LNCaP clone FGC (cell line): ENCODE data around the gene CCHCR1.

Experiments
- DNase-seq: peaks from one replicate; pipeline ENCODE4 v3.0.0-alpha.2; 2011; ENCODE audit warnings: low read depth
- H3K4me3 ChIP-seq: 2 replicates; pipeline ENCODE4 v1.5.1; 2011; ENCODE audit warnings: mild to moderate bottlenecking, low read depth, low read length, control low read depth
- CTCF ChIP-seq: IDR thresholded peaks from 2 replicates; pipeline ENCODE4 v1.5.1; 2012; ENCODE audit warnings: mild to moderate bottlenecking; ENCODE audit not compliant: control insufficient read depth, insufficient read depth; ENCODE audit errors: extremely low read depth

The CCHCR1 gene

GRCh38 chr6:31163922-31164321 is 6.3 kb upstream of the CCHCR1 start:
- no peak for DNase-seq
- H3K4me3 ChIP-seq = no peak overlapping the region
- no peak for TF ChIP-seq CTCF

DNA sequence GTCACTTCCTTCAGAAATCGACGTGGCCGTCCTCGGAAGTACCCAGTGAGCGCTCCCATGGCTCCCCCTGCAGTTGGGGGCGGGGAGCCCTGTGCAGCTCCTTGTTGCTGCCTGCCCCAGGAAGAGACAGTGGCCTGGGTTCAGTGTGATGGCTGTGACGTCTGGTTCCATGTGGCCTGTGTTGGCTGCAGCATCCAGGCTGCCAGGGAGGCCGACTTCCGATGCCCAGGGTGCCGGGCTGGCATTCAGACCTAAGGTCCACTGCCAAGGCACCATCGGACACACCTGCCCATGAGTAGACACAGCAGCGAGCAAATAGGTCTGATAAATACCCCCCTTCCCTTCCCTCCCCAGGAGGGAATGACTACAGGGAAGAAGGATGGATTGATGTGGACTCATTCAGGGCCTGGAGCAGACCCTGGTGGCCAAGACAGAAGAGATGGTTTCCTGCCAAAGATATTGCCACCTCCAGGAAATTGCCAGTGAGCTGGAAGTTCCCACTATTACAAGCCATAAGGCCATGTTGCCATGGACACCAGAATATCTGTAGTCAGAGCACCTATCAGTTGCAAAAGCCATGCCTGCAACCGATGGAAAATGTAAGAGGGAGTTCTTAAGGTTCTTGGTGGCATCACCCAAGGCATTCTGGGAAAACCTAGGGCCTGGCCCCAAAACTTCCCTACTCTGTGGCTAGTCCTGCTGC is 5.0 kb upstream of the CCHCR1 start:
- no peak for DNase-seq
- no peak for TF ChIP-seq CTCF
- no peak overlapping the region for H3K4me3 ChIP-seq

GRCh38 chr6:31161216-31162126 is 3.9 kb upstream of the CCHCR1 start:
- no peak overlapping the region for H3K4me3 ChIP-seq
- DNase-seq = no peak
- no peak for TF ChIP-seq CTCF

- TF ChIP-seq CTCF = no peak
- DNase-seq = no peak
- H3K4me3 ChIP-seq = peak overlapping the region; percentile 88
Observed at GRCh38 chr6:31158863-31159855, 1.6 kb upstream of the CCHCR1 start.

- peak; percentile 97 for DNase-seq
- no peak for TF ChIP-seq CTCF
- peak within 1 kb of the TSS; percentile 88 for H3K4me3 ChIP-seq
Observed at GRCh38 chr6:31158140-31158862, 699 bp upstream of the CCHCR1 start, which contains the start of gene TCF19. Gene TCF19 (plus strand): TSS chr6:31158589. CDS start chr6:31159470, 881 bp downstream.

DNA sequence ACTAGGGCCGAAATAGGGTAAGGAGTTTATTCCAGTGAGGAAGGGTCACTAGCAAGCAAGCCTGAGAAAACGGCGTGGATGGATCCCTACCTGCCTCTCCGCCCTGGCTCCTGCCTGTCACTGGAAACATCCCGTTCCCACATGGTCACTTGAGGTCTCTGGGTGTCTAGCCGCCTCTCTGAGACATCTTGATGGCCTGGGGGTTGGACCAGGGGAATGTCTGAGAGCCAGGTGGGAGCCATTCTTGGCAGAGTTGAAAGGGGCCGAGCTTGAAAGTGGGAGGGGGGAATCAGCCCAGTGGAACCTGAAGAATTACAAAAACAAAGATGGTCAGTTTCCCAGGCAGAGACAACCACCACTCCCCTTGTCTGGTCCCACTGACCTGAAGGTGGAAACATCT is 961 bp downstream of the CCHCR1 start:
- TF ChIP-seq CTCF = no peak
- DNase-seq = no peak
- H3K4me3 ChIP-seq = no peak overlapping the region
